Suppressor macrophage (primary cell): Measurements from ENCODE around the gene ABCA8.
A peak's percentile ranks its signal among the peaks of the same experiment; 100 is the strongest.

Experiments used
- DNase-seq, 4 experiments: peaks; one replicate each; pipeline ENCODE4 v3.0.0-alpha.2; 2020 to 2022

The ABCA8 gene

GRCh38 chr17:68868708-68869107, 86.5 kb downstream of the ABCA8 start:
- DNase-seq: no peak

GRCh38 chr17:68867759-68868516, 87.3 kb downstream of the ABCA8 start:
- peak in 3 of 4 experiments; percentile 18 to 35 (median 18) for DNase-seq

GRCh38 chr17:68865584-68865983, 89.6 kb downstream of the ABCA8 start:
- DNase-seq: no peak

DNA sequence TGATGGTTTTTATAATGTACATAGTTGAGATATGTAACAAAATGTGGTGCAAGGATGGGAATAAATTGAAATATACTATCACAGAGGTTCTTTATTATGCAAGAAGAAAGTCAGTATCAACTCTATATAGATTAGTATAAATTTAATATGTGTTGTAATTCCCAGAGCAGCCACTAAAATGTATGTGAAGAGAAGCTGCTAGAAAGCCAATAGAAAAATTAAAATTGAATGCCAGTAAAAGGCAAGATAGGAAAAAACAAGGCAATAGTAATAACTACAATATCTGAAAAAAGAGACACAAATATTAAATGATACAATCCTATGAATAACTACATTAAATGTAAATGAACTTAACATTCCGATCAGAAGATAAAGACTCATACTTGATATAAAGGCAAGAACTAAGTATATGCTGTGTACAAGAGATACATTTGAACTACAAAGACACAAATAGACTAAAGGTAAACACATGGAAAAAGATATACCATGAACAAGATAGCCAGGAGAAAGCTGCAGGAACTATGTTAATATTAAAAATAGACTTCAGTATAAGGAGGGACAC, 92.0 kb downstream of the ABCA8 start:
- DNase-seq: no peak

- DNase-seq: no peak
These were observed 93.6 kb downstream of the ABCA8 start for GRCh38 chr17:68861602-68862001.

DNA sequence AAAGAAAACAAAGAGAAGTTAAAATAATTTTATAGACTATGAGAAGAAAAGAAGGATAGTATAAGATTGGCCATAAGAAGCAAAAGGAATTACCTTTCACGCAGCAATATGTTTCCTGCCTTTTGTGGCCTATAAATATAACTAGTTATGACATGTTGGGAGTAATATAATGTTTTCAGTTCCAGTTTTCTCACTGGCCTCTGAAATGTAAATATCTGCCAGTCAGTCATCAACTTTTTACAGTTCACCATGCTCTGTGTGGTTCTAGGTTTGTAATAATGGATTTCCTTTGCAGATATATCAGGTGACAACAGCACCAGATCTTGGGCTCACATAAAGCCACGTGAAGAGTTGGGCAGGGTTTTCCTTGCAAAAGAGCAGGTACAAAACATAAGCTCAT, 94.3 kb downstream of the ABCA8 start:
- no peak for DNase-seq

DNA sequence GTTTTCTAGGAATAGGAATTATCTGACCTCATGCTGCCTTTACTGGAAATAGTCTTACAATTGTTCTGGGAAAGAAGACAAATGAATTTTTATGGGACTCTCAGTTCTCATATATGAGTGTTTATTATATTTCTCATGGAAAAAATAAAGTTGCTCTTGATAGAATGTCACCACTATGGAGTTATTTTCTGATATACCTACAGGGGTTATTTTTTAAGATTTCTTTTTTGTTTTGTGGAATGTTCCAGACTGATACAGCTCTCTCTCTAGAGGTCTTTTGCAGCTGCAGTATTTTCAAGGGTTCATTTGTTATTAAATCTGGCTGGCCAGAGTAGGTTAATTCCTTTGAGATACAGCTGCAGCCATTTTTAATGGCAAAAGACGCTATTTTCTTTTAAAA, 100.7 kb downstream of the ABCA8 start:
- DNase-seq: no peak

DNA sequence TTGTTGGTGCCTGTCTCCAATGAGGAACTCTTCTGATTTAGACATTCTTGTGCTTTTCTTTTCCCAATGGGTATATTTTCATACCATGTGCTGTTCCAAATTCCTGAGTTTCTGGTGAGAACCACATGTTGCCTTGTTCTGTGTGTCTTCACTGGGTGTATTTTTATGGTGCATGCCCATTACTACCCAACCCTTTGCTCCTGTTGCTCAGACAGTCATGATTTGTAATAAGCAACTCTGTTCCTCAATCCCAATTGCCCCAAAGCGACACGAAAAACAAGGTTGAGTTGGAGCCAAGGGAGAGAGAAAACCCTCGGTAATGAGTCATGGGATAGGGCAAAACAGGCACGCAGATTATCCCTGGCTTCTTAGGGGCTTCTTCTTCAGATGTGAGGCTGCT, 101.8 kb downstream of the ABCA8 start:
- DNase-seq: no peak

DNA sequence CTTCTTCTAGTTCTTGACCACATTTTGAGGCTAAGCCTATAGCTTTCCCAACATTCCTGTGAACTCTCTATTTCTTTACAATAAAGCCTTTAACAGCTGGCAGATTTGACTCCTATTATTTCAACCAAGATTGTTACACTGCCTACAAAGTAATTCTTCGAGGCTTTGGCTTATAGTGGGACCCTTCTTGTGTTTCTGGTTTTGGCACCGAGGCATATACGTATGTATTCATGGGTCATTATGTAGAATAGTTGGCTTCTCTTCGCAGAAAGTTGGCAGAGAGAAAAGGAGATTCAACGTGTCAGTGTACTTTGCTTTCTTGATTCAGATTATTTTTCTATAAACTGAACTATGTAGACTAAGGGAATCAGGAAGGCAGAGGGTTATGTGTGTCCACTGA, 102.2 kb downstream of the ABCA8 start:
- no peak for DNase-seq

DNA sequence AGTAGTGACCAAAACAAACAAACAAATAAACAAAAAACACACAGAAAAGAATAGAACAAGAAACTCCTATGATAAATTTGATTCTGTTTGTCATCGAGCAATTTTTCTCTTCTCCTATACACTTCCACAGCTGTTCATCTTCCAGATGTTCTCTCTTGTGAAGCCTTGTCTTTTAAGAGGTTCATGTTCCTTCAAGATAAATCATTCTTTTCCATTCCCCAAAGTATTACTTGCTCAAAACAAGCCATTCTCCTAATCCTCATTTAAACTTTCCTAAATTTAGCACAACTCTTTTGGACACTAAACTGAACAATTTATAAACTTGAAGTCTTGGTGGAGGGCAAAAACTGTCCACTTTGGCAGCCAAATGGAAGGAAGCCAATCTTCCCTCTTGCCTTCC, 103.3 kb downstream of the ABCA8 start:
- no peak for DNase-seq

DNA sequence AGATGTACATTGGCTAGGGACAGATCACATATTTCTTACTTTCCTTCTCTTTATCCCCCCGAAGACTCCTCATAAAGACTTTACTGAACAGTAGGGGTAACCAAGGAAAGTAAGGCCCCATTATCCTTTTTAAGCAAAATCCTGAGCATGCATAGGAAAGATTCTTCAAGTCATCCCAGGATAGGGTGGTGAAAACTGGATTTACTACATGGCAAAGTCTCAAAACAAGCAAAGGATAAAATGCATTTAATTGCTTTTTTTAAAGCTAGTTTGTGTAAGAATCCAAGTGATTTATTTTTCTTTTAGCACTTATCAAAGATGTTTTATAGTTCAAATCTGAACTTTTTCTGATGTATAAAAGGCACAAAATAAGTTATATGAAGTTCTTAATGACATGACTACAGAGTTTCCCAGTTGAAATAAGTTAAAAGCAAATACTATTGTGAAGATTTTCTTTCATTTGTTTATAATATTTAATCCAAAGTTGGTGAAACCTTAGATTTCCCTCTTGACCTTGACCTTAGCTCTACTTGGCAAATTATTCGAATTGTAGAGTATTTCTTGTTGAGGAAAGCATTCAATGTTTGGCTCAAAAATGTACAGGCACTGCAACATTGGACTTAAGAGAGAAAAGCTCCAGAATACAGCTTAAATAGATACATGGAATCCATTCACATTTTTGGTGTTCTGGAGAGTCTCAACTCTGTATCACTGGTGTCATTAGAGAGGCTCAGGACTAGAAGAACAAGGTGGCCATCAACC, 104.3 kb downstream of the ABCA8 start:
- DNase-seq: no peak

DNA sequence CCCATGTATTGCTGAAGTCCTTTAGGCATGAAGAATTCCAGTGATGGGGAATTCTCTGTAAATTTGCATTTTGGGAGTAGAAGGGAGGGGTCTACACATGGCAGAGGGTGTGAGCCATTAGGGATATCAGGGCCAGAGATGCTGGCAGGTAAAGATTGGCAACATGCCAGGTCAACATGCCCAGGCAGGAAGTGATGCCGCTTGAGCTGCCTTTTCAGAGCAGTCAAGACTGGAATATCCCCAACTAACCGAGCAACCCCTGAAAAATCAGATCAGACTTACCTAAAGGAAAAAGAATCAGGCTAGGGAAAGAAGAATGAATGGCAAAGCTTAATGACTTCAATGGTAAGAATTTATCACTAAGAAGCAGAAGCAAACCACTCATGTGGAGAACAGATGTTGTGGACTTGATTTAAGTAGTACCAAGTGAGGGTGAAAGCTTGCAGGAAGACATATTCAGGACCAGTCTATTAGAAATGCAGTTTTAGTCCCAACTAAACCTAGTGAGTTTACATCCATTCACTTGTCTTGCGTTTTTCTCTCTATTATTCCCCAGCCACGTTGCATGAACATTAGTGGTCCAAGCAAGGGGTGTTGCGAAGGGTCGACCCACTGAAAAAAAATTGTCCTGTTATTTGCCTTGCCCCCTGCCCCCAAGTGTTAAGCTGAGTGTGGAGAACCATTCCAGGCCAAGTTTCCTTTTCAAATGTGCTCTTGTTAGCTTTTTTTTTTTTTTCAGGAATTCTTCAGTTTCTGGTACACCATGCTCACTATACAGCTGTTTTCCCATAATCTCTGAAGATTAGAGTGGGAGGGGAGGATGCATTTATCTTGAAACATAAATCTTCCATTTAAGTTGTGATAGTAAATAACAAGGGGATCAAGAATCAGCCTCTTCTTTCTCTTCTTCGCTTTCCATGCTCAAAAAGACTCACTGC, 105.2 kb downstream of the ABCA8 start:
- no peak for DNase-seq

DNA sequence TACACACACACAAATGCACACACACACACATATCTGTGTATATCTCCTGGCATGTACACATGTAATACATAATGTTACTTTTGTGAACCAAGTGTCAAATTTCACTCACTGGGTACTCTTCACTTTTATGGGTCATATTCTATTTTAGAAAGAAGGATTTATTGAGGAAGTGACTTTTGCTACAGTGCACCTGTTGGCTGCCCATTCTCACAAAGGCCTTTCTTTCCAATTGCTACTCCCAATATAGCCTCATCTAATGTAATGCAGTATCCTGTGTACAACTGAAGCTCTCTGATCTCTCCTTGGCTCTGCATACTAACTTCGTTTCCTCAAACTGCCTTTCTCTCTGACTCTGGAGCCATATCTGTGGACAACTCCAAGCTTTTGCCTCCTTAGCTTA, 107.5 kb downstream of the ABCA8 start:
- no peak for DNase-seq

- DNase-seq: no peak
These were observed 111.7 kb downstream of the ABCA8 start for GRCh38 chr17:68843522-68843921.

GRCh38 chr17:68840073-68840472, 115.1 kb downstream of the ABCA8 start:
- peak in 3 of 4 experiments; percentile 14 to 43 (median 37) for DNase-seq

DNA sequence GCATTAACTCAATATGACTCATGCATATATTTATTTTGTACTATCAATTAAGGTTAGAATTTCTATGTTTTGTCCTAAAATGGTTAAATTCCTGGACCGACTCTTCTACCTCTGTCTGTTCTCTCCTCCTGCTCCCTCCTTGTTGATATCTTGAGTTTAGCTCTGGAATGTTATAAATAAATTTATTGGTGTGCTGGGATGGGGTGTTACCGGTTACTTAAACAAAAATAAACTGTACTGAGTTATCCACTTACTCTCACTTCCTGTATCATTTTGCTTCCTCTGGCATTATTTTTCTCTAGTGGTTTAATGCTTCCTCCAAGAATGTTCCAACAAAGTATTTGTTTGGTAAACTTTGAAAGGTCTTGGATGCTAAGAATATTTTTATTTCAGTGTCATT, 120.1 kb downstream of the ABCA8 start:
- DNase-seq: peak in 3 of 4 experiments; percentile 8 to 59 (median 38)

DNA sequence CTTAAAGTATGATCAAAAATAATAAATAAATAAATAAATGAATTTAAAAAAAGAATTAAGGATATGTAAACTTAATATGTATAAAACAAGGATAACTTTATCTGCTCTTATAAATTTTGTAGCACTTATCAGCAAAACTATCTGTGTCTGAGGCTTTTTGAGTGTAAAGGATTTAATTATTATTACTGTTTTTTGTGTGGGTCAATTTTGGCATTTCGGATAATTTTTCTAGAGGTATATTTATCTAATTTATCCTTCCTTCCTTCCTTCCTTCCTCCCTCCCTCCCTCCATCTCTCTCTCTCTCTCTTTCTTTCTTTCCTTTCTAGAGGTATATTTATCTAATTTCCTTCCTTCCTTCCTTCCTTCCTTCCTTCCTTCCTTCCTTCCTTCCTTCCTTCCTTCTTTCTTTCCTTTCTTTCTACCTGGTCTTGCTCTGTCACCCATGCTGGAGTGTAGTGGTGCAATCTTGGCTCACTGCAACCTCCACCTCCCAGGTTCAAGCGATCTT, 120.8 kb downstream of the ABCA8 start:
- DNase-seq: no peak

- peak; percentile 51 to 86 (median 77) for DNase-seq
These were observed 122.9 kb downstream of the ABCA8 start for GRCh38 chr17:68832109-68832802.

DNA sequence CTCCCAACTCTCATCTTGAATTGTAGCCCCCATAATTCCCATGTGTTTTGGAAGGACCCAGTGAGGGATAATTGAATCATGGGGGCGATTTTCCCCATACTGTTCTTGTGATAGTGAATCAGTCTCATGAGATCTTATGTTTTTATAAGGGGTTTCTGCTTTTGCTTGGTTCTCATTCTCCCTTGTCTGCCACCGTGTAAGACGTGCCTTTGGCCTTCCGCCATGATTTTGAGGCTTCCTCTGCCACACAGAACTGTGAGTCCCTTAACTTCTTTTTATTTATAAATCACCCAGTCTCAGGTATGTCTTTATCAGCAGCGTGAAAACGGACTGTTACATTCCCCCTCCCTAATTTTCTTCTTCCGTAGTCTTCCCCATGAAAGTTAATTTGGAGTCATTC, 124.0 kb downstream of the ABCA8 start:
- DNase-seq: no peak

- no peak for DNase-seq
These were observed 124.9 kb downstream of the ABCA8 start for GRCh38 chr17:68830313-68830712.

- DNase-seq: peak; percentile 30 to 84 (median 59)
These were observed 126.0 kb downstream of the ABCA8 start for GRCh38 chr17:68829211-68829610.

GRCh38 chr17:68824707-68825106, 130.5 kb downstream of the ABCA8 start:
- DNase-seq: no peak
